ENCODE results near the gene STXBP1.

DNA sequence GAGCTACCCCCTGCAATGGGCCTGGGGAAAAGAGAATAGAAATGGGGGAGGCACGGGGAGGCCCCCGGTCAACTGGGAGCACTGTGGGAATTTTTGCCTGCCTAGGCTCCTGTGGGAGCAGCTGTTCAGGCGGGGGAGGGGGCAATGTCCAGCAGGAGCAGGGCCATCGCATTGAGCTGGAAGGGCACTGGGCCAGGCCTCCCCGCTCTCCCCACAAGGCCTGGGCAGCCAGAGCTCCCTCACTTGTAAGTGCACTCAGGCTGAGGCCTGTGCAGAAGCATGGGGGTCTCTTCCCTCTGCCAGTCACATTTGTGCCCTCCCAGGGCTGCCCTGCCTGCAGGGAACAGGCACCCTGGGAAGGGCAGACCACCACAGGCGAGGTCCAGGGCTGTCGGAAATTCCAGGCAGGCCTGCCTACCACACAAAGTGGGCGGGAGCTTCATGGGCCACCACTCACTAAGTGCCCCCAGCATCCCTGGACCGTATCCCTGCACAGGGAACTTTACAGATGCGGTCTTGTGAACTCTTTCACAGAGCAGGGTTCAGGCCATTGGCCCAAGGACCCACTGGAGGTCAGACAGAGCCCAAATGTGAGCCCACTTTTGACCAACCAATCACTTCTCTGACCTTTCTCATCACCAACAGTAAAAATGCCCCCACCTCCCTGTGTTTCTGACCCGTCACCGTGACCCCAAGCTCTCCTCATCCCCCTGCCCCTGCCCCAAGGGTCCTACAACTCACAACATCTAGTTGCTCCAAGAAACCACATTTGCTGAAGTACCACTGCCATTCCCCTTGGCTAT, 93.7 kb downstream of the STXBP1 start:
- TF ChIP-seq SIX5 (IDR thresholded peaks at IDR 0.05; ENCODE audit: low read depth, low read length) (no peak), CHD2 (IDR thresholded peaks at IDR 0.05; ENCODE audit: low read length) (no peak), POLR2A (IDR thresholded peaks at IDR 0.05; ENCODE audit: control extremely low read depth in 1 of 2, low read depth in 2 of 2, low read length in 2 of 2) (no peak), TCF12 (IDR thresholded peaks at IDR 0.05; ENCODE audit: low read depth, low read length) (no peak), RAD21 (IDR thresholded peaks at IDR 0.05 in 1 of 2, conservative IDR thresholded peaks at IDR 0.05 in 1 of 2; ENCODE audit: low read depth in 2 of 2, low read length in 2 of 2) (no peak)
- TF ChIP-seq, protein P1, sequence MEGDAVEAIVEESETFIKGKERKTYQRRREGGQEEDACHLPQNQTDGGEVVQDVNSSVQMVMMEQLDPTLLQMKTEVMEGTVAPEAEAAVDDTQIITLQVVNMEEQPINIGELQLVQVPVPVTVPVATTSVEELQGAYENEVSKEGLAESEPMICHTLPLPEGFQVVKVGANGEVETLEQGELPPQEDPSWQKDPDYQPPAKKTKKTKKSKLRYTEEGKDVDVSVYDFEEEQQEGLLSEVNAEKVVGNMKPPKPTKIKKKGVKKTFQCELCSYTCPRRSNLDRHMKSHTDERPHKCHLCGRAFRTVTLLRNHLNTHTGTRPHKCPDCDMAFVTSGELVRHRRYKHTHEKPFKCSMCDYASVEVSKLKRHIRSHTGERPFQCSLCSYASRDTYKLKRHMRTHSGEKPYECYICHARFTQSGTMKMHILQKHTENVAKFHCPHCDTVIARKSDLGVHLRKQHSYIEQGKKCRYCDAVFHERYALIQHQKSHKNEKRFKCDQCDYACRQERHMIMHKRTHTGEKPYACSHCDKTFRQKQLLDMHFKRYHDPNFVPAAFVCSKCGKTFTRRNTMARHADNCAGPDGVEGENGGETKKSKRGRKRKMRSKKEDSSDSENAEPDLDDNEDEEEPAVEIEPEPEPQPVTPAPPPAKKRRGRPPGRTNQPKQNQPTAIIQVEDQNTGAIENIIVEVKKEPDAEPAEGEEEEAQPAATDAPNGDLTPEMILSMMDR (IDR thresholded peaks at IDR 0.05; ENCODE audit: control extremely low read depth in 1 of 3, insufficient read depth in 1 of 3, low read depth in 1 of 3, low read length in 3 of 3): no peak
